UCSD-AML1 (cell line): ENCODE measurements around the gene CSTB.

Experiments
- DNase-seq: peaks from one replicate; lab custom pipeline; 2025; ENCODE audit not compliant: unreplicated experiment; lab: John Stamatoyannopoulos, UW

Gene CSTB

GRCh38 chr21:43752758-43753438, 23.2 kb downstream of the CSTB start:
- no peak for DNase-seq

- no peak for DNase-seq
These were observed 24.0 kb downstream of the CSTB start for GRCh38 chr21:43751955-43752591.

- no peak for DNase-seq
These were observed 25.6 kb downstream of the CSTB start for GRCh38 chr21:43750339-43751033.

- DNase-seq: no peak
These were observed 26.4 kb downstream of the CSTB start for GRCh38 chr21:43749651-43750262.

- no peak for DNase-seq
These were observed 27.5 kb downstream of the CSTB start for GRCh38 chr21:43748622-43749021.

GRCh38 chr21:43745772-43746517, 30.2 kb downstream of the CSTB start:
- no peak for DNase-seq

GRCh38 chr21:43744725-43745124, 31.4 kb downstream of the CSTB start:
- DNase-seq: no peak

GRCh38 chr21:43743947-43744346, 32.2 kb downstream of the CSTB start:
- DNase-seq: no peak

GRCh38 chr21:43741423-43742096, 34.5 kb downstream of the CSTB start:
- no peak for DNase-seq

- no peak for DNase-seq
These were observed 35.5 kb downstream of the CSTB start for GRCh38 chr21:43740497-43741156.

GRCh38 chr21:43739621-43740435, 36.3 kb downstream of the CSTB start:
- DNase-seq: no peak

- no peak for DNase-seq
These were observed 38.8 kb downstream of the CSTB start for GRCh38 chr21:43737158-43737950.

- no peak for DNase-seq
These were observed 39.8 kb downstream of the CSTB start for GRCh38 chr21:43736224-43736883.

GRCh38 chr21:43735236-43736091, 40.6 kb downstream of the CSTB start:
- no peak for DNase-seq

- no peak for DNase-seq
These were observed 41.2 kb downstream of the CSTB start for GRCh38 chr21:43734928-43735229.

GRCh38 chr21:43734131-43734927, 41.8 kb downstream of the CSTB start:
- no peak for DNase-seq
